Dermis blood vessel endothelial cell (primary cell): ENCODE measurements around the gene IL9. TPM values are rescaled to one million over a fixed set of nuclear protein-coding genes. Genes with fewer than 3 reads are reported as not detected.
"Not testable (repeated sequence)": the region's sequence is repeated elsewhere in the genome, so short reads cannot be mapped to it uniquely, and the experiment has no call there.

Experiments
- DNase-seq: peaks from one replicate; pipeline ENCODE4 v3.0.0; 2010
- total RNA-seq: library from RNA; depleted of rRNA; stranded (reverse); fragments of >200 nt; gene quantifications from 2 replicates; pipeline ENCODE4 v1.2.3, GENCODE V29; 2014

The IL9 gene
- total RNA-seq, 1 donor from 2014 or later: not detected

DNA sequence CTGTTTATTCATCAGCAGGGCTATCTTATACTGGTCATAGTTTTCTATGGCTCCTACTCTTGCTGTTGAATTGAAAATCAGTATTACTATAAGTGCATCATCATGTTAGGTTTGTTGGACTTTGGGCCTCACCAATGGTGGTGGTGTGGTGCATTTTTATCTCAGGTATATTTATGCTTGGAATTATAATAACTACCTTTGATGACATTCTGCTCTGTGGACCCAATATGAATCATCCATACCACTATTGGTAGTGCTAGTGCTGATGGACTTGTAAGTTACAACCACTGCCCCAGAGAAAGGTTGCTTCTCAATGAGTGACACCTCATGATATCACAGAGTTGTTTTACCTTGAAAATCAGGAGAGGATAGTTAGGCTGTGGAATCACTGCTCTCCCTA lies 28.0 kb downstream of the IL9 start:
- DNase-seq: no peak

DNA sequence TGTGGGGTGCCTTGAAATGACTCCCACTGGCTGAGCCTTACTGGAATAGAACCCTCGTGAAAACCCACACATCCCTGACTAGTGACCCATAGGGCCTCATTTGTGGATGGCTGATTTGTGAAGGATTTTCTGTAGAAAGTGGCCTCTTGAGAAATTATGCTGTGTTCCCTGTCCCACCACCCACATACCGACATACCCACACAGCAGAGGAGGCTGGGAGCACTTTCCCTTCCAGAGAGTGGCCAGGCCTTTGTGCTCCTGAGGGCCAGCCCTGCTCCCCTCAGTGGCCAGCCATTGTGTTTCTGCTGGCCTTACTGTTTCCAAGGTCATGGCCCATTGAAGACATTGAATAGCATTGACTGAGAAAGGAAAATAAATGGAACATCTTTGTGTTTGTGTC lies 29.6 kb downstream of the IL9 start:
- DNase-seq: no peak

DNA sequence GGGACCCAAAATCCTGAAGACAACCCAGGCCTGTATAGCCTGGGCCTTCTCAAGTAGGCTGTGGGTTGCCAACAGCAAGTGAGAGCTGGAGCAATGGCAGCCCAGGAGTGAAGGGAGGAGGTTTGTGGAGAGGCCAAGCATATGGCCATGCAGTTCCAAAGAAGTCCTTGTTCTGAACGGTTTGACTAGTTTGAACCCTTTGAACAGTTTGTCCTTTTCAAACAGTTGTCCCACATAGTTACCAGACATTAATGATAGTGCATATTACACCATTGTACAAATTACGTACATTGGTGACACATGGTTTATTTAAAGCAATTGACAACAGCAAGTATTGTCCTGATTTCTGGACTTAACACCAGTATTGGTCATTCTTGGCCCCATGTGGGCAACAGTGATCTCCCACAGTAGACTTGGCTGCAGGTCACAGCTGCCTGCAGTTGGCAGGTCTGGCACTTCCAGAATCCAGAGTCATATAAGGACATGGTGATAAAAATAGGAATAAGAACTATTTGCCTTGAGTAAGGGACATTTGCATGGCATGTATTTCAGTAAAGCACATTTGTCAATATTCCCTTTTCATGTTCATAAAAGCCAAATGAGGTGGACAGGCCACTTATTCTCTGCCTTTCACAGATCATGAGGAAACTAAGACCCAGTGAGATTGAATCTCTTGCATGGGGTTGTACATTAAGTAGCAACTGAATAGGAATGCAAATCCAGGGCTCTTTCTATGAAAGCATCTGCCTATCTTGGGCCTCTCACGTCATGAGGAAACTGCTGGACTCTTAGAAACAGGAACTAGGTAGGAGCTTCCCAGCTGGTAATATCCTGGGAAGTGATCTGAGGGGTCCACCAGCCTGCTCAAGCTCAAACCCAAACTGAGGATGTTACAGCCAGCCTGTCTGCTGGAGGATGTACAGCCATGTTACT lies 30.9 kb downstream of the IL9 start:
- no peak for DNase-seq

DNA sequence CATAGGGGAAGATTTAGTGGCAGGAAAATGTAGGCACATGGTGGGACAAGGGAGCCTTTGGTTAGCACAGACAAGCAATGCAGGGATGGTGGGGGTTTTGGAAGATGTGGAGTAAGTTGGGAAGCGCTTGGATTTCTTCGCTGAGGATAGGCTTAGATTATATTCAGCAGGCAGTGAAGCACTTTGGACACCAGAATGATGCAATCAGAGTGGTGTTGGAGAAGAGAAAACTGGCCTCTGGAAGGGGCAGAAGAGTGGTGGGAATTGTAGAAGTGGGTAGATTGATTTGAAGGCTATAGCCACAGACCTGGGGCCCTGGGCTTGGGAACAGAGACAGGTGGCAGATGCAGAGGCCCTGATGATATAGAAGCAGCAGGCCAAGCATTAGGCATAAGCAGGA lies 32.9 kb downstream of the IL9 start:
- DNase-seq: no peak

DNA sequence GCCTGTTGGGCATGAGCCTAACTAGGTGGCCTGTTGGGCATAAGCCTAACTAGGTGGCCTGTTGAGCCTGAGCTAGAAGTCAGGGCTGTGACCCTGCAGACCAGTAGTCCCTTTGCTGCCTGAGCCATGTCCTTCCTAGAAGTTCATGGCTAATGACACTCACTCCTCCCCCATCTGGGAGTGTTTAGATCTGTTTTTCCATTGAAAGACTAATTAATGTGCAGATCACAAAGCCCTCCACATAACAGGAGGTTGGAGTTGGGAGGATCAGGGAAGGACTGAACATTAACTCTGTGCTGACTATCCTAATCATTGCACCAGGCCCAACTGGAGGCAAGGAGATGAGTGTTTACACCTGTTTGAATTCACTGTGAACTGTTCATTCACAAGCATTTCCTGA lies 33.6 kb downstream of the IL9 start:
- no peak for DNase-seq

DNA sequence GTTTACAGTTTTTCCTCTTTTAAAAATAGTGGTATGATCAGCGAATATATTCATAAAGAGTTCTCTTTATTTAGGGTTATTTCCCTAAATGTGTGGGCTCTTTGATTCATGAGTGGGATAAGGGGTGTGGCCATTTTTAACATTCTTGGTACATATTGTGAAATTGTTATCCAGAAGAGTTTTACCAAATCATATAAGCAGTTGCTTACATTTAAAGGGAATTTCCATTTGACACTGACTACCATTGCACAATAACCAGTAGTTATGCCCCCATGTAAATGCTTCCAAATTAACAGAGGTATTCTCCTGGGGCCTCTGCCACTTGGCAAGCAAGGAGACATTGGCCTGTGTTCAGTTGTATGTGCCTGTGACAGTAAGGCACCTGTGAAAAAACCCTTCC lies 34.0 kb downstream of the IL9 start:
- no peak for DNase-seq

DNA sequence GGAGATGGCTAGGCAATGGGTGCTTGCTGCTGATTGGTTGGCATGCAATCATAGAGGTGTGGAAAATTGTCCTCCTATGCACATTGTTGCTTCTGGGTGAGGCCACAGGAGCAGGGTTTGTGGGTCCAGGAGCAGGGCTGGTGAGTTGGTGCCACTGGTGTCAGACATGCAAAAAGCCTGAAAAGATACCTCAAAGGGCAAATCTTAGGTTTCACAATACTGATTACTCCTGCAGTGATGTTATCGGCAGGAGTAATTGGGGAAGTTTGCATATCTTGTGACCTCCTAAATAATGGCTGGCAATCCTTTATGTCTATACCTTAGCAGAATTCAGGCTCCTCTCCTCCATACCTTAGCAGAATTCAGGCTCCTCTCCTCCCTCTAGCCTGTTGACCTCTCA lies 36.0 kb downstream of the IL9 start:
- no peak for DNase-seq

DNA sequence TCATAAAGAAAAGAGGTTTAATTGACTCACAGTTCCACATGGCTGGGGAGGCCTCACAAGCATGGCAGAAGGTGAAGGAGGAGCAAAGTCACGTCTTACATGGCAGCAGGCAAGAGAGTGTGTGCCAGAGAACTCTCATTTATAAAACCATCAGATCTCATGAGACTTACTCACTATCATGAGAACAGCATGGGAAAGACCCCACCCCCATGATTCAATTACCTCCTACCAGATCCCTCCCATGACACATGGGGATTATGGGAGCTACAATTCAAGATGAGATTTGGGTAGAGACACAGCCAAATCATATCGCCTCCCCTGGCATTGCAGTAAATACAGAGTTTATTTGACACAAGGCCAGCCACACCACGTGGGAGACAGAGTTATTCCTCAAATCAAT lies 36.5 kb downstream of the IL9 start:
- not testable (repeated sequence) for DNase-seq

DNA sequence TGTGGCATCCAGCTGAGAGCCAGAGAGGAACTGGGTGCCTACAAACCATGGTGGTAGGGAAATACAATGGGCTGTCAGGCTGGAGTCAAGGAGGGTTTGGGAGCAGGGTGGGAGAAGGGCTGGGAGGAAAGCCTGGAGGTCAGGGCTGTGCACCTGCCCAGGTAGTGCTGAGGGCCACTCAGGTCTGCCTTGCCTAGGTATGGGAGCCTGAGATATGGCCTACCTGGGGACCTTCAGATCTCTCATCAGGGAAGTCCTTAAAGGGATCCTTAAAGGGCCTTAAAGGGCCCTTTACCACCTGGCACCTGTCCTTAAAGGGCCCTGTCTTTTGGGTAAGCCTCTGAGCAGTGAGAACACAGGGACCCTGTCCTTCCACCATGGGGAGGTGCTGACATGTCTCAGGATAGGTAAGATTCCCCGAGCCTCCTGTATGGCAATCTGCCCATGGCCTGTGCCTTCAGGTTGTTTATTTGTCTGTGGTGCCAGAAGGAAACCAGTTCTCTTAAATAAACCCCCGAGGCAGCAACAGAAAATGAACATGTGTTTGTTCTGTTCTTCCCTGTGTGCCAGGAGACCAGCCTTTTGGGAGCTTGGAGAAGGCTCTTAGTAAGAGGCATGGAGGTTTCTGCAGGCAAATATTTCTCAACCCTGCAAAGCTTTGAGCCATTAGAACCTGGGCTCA lies 37.9 kb downstream of the IL9 start:
- DNase-seq: no peak

DNA sequence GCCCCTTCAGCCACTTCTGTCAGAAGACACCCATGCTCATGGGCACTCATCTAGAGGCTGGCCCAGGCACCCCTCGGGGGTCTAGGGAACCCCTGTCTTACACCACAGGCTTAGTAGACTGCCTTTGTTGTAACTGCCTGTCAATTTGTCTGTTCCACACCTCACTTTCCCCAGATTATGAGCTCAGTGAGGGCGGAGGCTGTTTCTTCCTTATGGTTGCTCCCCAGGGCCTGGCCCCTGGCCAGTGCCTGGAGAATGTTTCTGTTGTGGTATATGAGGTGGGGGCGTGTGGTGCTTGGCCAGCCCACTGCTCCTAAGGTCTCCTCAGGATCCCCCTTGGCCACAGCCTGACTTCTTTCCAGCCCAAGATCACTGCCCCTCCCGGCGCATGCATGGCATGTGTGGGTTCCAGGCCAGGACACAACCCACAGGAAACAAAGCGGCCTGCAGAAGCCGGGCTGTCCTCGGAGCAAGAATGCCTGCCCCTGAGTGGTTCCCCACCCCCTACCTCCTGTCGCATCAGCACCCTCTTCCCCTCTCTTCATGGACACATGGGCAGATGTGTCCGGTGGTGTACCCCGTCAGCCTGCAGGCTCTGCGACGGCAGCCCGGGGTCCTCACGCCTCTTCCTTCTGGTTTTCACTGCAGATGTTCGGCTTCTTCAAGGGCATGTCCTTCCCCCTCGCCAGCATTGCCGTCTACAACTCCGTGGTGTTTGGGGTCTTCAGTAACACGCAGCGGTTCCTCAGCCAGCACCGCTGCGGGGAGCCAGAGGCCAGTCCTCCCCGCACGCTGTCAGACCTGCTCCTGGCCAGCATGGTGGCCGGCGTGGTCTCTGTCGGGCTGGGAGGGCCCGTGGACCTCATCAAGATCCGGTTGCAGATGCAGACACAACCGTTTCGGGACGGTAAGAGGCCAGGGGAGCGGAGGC lies 43.5 kb downstream of the IL9 start:
- no peak for DNase-seq

DNA sequence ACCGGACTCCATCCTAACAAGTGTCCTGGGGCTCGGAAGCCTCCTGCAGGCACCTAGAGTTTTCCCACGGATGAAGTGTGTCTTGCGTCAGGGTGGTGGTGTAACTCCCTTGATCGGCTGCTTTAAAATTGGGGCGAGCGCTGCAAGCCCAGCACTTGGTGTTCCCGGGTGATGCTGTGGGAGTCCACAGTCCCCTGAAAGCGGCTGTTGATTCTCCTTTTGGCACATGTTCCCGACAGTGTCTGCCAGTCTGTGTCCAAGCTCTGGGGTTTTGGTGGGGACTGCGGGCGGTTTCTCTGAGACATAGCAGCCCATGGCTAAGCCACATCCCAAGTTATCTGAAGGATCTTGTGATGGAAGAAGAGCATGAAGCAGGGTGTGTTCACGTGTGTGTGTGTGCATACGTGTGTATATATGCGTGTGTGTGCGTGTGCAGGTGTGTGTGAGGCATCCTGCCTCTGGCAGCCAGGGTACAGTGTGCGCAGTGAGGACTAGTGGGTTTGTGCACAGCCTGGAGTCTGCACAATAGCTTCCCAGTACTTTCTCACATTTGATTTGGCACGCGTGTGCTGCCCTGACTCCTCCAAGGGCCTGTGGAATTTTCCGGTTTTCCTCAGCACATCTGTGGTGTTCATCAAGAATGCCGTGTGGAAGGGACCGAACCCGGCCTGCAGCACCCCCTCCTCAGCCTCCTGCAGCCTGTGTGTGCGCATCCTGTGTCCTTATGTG lies 44.3 kb downstream of the IL9 start:
- DNase-seq: no peak

DNA sequence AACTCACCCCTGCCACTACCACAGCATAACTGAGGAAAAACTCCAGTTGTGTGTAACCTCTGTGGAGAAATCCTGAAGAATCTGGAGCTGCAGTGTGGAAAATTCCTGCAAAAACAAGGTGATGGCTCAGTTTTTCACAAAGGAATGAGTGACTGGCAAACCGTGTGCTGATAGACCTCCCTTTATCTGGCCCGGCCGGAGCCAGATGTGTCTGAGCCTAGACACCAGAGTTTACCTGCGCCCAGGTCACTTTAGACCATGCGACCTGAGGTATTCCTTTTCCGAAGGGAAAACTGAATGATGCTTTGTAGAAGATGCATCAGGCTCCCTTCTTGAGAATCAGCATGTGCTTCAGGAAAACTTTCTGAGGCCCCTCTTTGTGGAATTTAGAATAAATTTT lies 45.0 kb downstream of the IL9 start:
- no peak for DNase-seq

DNA sequence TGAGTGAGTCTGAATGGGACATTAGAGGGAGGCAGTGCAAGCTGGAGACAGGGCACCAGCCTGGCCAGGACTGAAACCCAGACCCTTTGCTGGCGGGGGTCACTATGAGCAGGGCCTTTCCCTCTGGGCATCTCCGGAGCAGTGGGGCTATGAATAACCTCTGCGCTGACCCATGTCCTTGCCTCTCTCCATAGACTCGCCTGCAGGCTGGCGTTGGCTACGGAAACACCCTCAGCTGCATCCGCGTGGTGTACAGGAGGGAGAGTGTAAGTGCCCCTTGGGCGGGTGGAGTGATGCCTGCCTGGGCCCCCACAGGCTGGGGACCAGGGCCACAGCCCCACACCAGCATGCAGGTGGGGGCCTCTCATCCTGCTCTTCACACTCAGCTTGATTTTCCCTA lies 45.4 kb downstream of the IL9 start:
- DNase-seq: no peak

DNA sequence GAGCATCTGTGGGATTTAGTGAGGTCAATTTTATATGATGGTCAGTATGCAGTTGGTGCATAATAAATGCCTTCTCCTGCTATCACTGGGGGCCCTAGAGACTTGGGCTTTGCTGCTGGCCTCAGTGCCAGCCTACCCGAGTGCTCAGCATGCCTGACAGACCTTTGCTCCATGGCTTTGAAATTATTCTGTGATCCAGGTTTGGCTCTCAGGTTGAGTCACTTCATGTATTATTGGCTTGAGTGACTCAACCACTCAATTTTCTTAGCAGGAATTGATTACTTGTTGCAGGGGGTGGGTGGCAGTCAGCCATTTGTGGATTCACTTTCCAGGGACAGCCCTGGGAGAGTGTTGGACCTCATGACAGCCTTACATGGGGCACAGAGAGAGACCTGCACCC lies 47.7 kb downstream of the IL9 start:
- DNase-seq: no peak

DNA sequence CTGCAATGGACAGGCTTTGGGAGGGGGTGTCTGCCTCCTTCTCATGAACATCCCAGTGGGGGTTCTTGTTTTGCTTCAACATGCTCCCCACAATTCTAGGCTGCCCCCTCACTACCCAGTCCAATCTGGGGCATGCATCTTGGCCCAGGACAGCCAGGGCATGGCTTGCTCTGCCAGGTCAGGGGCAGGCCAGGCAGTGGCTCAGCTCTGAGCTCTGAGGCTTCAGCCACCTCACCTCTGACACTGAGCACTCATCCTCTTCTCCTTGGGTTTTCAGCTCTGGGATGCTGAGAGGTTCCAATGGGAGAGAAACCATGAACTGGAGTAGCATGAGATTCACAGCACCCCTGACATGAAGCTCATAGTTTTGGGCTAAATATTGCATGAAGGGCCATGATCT lies 49.3 kb downstream of the IL9 start:
- DNase-seq: no peak

DNA sequence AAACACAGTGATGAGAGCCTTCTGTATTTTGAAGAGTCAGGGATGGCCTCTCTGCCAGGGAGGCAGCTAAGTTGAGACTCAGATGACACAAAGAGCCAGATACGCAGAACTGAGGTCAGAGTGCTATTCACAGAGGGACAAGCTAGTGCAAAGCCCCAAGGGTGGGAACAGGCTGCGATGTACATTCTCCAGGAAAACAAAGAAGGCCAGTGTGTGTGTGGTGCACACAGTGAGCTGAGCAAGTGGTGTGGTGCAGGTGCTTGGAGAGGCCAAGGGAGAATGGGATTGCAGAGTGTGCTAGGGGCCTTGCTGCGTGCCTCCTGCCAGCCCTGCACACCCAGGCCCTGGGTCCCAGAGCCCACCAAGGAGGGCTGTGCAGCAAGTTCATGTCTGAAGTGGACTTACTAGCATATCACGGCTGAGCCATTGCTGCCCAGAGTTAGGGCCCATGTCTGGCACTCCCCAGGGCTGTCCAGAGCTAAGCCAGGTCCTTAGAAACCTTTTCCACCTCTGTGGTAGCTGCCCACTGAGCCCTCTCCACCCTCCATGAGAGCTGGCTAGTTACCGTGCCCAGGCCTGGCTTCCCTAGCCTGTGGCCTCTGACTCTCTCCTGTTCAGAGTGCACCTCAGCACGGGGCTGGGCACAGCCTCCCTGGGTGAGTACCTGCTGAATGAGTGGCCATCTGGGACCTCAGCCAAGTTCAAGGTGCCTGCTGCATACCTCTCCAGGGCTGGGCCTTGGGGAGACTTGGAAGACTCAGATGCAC lies 51.9 kb downstream of the IL9 start:
- DNase-seq: no peak

DNA sequence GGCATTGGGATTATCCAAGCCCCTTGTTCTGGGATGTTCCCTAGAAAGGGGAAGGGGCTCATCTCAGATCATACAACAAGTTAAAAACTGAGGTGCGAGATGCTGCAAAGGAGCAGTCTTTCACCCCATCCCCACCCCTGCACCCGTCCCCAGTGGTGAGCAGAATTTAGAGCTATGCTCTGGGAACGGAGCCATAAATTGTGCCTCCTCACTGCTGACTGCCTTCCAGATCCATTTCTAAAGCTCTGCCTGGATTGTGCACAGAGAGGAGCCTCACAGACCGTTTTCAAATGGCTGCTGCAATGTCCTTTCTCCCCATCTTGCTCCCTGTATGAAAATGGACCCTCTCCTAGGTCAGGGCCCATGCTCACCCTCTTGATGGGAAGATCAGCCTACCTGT lies 52.9 kb downstream of the IL9 start:
- no peak for DNase-seq
